Mesenchymal stem cell (in vitro differentiated cells and primary cell): ENCODE data around the gene ADAM33.

Experiments
- DNase-seq: peaks from one replicate; pipeline ENCODE4 v3.0.0-alpha.2; 2013
- H2AFZ ChIP-seq: one replicate; pipeline ENCODE4 v1.6.1; 2013; ENCODE audit warnings: low read depth, mild to moderate bottlenecking, control low read depth, inconsistent platforms, low read length, moderate library complexity
- H2AK5ac ChIP-seq: 2 replicates; pipeline ENCODE4 v1.6.1; 2013; ENCODE audit warnings: low read length, moderate library complexity, mild to moderate bottlenecking, inconsistent platforms; ENCODE audit not compliant: severe bottlenecking
- H2BK120ac ChIP-seq: one replicate; pipeline ENCODE4 v1.6.1; 2013; ENCODE audit warnings: low read depth, mild to moderate bottlenecking, inconsistent platforms, low read length, moderate library complexity
- H2BK12ac ChIP-seq, 2 experiments: one replicate each; pipeline ENCODE4 v1.6.1; 2013; ENCODE audit warnings: inconsistent platforms in 2 of 2, low read length in 2 of 2, mild to moderate bottlenecking in 2 of 2, moderate library complexity in 2 of 2, control low read depth in 1 of 2
- H2BK15ac ChIP-seq: one replicate; pipeline ENCODE4 v1.6.1; 2013; ENCODE audit warnings: mild to moderate bottlenecking, low read depth, inconsistent platforms; ENCODE audit not compliant: poor library complexity, severe bottlenecking
- H2BK5ac ChIP-seq: 2 replicates; pipeline ENCODE4 v1.6.1; 2013; ENCODE audit warnings: low read depth, mild to moderate bottlenecking, low read length, control low read depth, inconsistent platforms; ENCODE audit not compliant: poor library complexity, severe bottlenecking
- H3K14ac ChIP-seq, 2 experiments: one replicate each; pipeline ENCODE4 v1.6.1; 2013; ENCODE audit warnings: inconsistent platforms in 2 of 2, low read length in 2 of 2, control low read depth in 1 of 2, mild to moderate bottlenecking in 1 of 2, moderate library complexity in 1 of 2
- H3K18ac ChIP-seq, 2 experiments: one replicate each; pipeline ENCODE4 v1.6.1; 2013; ENCODE audit warnings: inconsistent platforms in 2 of 2, low read length in 2 of 2, control low read depth in 1 of 2, low read depth in 1 of 2, mild to moderate bottlenecking in 1 of 2
- H3K23ac ChIP-seq, 2 experiments: one replicate each; pipeline ENCODE4 v1.6.1; 2013; ENCODE audit warnings: inconsistent platforms in 2 of 2, low read length in 2 of 2, mild to moderate bottlenecking in 2 of 2, moderate library complexity in 2 of 2, control low read depth in 1 of 2
- H3K27ac ChIP-seq: 2 replicates; pipeline ENCODE4 v1.5.1; 2013; ENCODE audit warnings: mild to moderate bottlenecking, moderate library complexity, low read length, control low read depth, inconsistent platforms; ENCODE audit not compliant: poor library complexity, severe bottlenecking
- H3K27me3 ChIP-seq, 2 experiments: 2 replicates each; pipeline versions ENCODE4 v1.6.1 to v1.7.0; 2013; ENCODE audit warnings: low read length in 2 of 2, mild to moderate bottlenecking in 2 of 2, moderate library complexity in 2 of 2, control low read depth in 1 of 2, inconsistent platforms in 1 of 2; ENCODE audit not compliant: control insufficient read depth in 1 of 2, insufficient read depth in 1 of 2
- H3K36me3 ChIP-seq, 2 experiments: 2 replicates each; pipeline versions ENCODE4 v1.6.1 to v1.7.0; 2013; ENCODE audit warnings: low read length in 2 of 2, control low read depth in 1 of 2, inconsistent platforms in 1 of 2, low read depth in 1 of 2, mild to moderate bottlenecking in 1 of 2; ENCODE audit not compliant: insufficient read depth in 2 of 2, control insufficient read depth in 1 of 2
- H3K4ac ChIP-seq, 2 experiments: one replicate each; pipeline ENCODE4 v1.6.1; 2013; ENCODE audit warnings: inconsistent platforms in 2 of 2, low read length in 2 of 2, mild to moderate bottlenecking in 2 of 2, moderate library complexity in 2 of 2, control low read depth in 1 of 2, low read depth in 1 of 2
- H3K4me1 ChIP-seq: 2 replicates; pipeline ENCODE4 v1.6.1; 2013; ENCODE audit warnings: low read depth, low read length, control low read depth; ENCODE audit not compliant: control insufficient read depth, insufficient read depth
- H3K4me2 ChIP-seq: 2 replicates; pipeline ENCODE4 v1.6.1; 2013; ENCODE audit warnings: low read length, mild to moderate bottlenecking, inconsistent platforms; ENCODE audit not compliant: poor library complexity, severe bottlenecking
- H3K4me3 ChIP-seq, 2 experiments: 2 replicates each; pipeline versions ENCODE4 v1.5.1 to v1.7.0; 2013; ENCODE audit warnings: low read length in 2 of 2, mild to moderate bottlenecking in 2 of 2, control low read depth in 1 of 2, low read depth in 1 of 2; ENCODE audit not compliant: insufficient read depth in 1 of 2
- H3K79me1 ChIP-seq: replicated peaks from 2 replicates; pipeline ENCODE4 v1.6.1; 2013; ENCODE audit warnings: mild to moderate bottlenecking, control low read depth, low read length, inconsistent platforms; ENCODE audit not compliant: poor library complexity, severe bottlenecking
- H3K9ac ChIP-seq: 2 replicates; pipeline ENCODE4 v1.7.0; 2013; ENCODE audit warnings: mild to moderate bottlenecking, low read length, moderate library complexity
- H3K9me3 ChIP-seq: 2 replicates; pipeline ENCODE4 v1.7.0; 2013; ENCODE audit warnings: mild to moderate bottlenecking, low read length; ENCODE audit not compliant: control insufficient read depth
- H4K8ac ChIP-seq: one replicate; pipeline ENCODE4 v1.6.1; 2013; ENCODE audit warnings: inconsistent platforms, mild to moderate bottlenecking, low read length, moderate library complexity
- H4K91ac ChIP-seq: one replicate; pipeline ENCODE4 v1.6.1; 2013; ENCODE audit warnings: mild to moderate bottlenecking, low read length, inconsistent platforms
- WGBS: methylation state at CpG from one replicate; pipeline ENCODE4 v1.1.7; 2013; ENCODE audit warnings: mixed read lengths; 5-methylcytosine and 5-hydroxymethylcytosine counted together

The ADAM33 gene

GRCh38 chr20:3631534-3631933 is 50.3 kb downstream of the ADAM33 start:
- Histone ChIP-seq H2BK15ac (no peak overlapping the region), H2AFZ (no peak overlapping the region), H3K27ac (no peak overlapping the region), H2BK5ac (no peak overlapping the region), H2BK120ac (no peak overlapping the region), H4K91ac (no peak overlapping the region), H3K4ac (no peak overlapping the region), H4K8ac (no peak overlapping the region), H2BK12ac (no peak overlapping the region), H3K36me3 (peaks cover 4 to 42% of the 10 kb centered on the region in 2 experiments), H3K14ac (no peak overlapping the region), H3K4me3 (no peak overlapping the region), H2AK5ac (no peak overlapping the region), H3K9ac (no peak overlapping the region), H3K4me1 (peaks cover 14% of the 10 kb centered on the region), H3K23ac (no peak overlapping the region), H3K27me3 (no peaks in the 10 kb centered on the region), H3K9me3 (no peaks in the 10 kb centered on the region), H3K79me1 (no peaks in the 10 kb centered on the region), H3K4me2 (no peak overlapping the region), H3K18ac (no peak overlapping the region)
- WGBS, result 100% methylated on average over 3 of the region's 5 CpGs
- DNase-seq, result no peak

GRCh38 chr20:3630429-3630828 is 51.4 kb downstream of the ADAM33 start:
- H3K14ac ChIP-seq, result no peak overlapping the region
- no peak overlapping the region for H3K23ac ChIP-seq
- no peak overlapping the region for H2BK15ac ChIP-seq
- H3K79me1 ChIP-seq, result no peaks in the 10 kb centered on the region
- H3K36me3 ChIP-seq, result peaks cover 4 to 47% of the 10 kb centered on the region in 2 experiments
- H3K4me1 ChIP-seq, result peaks cover 14% of the 10 kb centered on the region
- no peak overlapping the region for H2AK5ac ChIP-seq
- no peak overlapping the region for H3K9ac ChIP-seq
- H3K18ac ChIP-seq, result no peak overlapping the region
- H3K4me2 ChIP-seq, result no peak overlapping the region
- WGBS, result 94% methylated on average over 8 of the region's 8 CpGs
- H3K27me3 ChIP-seq, result no peaks in the 10 kb centered on the region
- no peak overlapping the region for H3K4ac ChIP-seq
- DNase-seq, result no peak
- no peak overlapping the region for H3K4me3 ChIP-seq
- no peak overlapping the region for H2BK120ac ChIP-seq
- no peak overlapping the region for H2BK12ac ChIP-seq
- H4K8ac ChIP-seq, result no peak overlapping the region
- H3K9me3 ChIP-seq, result no peaks in the 10 kb centered on the region
- no peak overlapping the region for H2BK5ac ChIP-seq
- no peak overlapping the region for H4K91ac ChIP-seq
- H3K27ac ChIP-seq, result no peak overlapping the region
- H2AFZ ChIP-seq, result no peak overlapping the region

- Histone ChIP-seq H2AK5ac (no peak overlapping the region), H4K8ac (no peak overlapping the region), H2BK12ac (no peak overlapping the region), H3K27ac (no peak overlapping the region), H3K36me3 (peaks cover 4 to 51% of the 10 kb centered on the region in 2 experiments), H2AFZ (no peak overlapping the region), H3K27me3 (no peaks in the 10 kb centered on the region), H3K14ac (no peak overlapping the region), H2BK5ac (no peak overlapping the region), H3K4me2 (no peak overlapping the region), H3K4me3 (no peak overlapping the region), H3K79me1 (no peaks in the 10 kb centered on the region), H2BK15ac (no peak overlapping the region), H3K4me1 (peaks cover 14% of the 10 kb centered on the region), H4K91ac (no peak overlapping the region), H3K4ac (no peak overlapping the region), H3K9me3 (no peaks in the 10 kb centered on the region), H3K18ac (no peak overlapping the region), H2BK120ac (no peak overlapping the region), H3K9ac (no peak overlapping the region), H3K23ac (no peak overlapping the region)
- DNase-seq, result no peak
- WGBS, result 100% methylated on average over 1 of the region's 2 CpGs
Observed at GRCh38 chr20:3629893-3630292, 51.9 kb downstream of the ADAM33 start.

GRCh38 chr20:3628502-3629314 is 53.1 kb downstream of the ADAM33 start:
- Histone ChIP-seq H3K27me3 (no peaks in the 10 kb centered on the region), H3K4ac (no peak overlapping the region), H3K4me2 (no peak overlapping the region), H3K36me3 (peaks cover 4 to 44% of the 10 kb centered on the region in 2 experiments), H2BK12ac (no peak overlapping the region), H4K91ac (no peak overlapping the region), H3K14ac (peak overlapping the region in 1 of 2 experiments; percentile 42), H3K79me1 (no peaks in the 10 kb centered on the region), H3K9me3 (no peaks in the 10 kb centered on the region), H2AK5ac (no peak overlapping the region), H2AFZ (no peak overlapping the region), H2BK5ac (no peak overlapping the region), H3K4me3 (no peak overlapping the region), H2BK15ac (no peak overlapping the region), H3K18ac (no peak overlapping the region), H3K23ac (no peak overlapping the region), H2BK120ac (no peak overlapping the region), H3K27ac (no peak overlapping the region), H3K4me1 (peaks cover 8% of the 10 kb centered on the region), H4K8ac (no peak overlapping the region), H3K9ac (no peak overlapping the region)
- no peak for DNase-seq
- 91% methylated on average over 14 of the region's 16 CpGs for WGBS
